NCI-H774 (cell line): Measurements from ENCODE around the gene SLC15A2.
"Not testable (repeated sequence)": the region's sequence is repeated elsewhere in the genome, so short reads cannot be mapped to it uniquely, and the experiment has no call there.

Source experiments
- DNase-seq: peaks from one replicate; lab custom pipeline; 2025; lab: John Stamatoyannopoulos, UW

SLC15A2 gene, protein sequence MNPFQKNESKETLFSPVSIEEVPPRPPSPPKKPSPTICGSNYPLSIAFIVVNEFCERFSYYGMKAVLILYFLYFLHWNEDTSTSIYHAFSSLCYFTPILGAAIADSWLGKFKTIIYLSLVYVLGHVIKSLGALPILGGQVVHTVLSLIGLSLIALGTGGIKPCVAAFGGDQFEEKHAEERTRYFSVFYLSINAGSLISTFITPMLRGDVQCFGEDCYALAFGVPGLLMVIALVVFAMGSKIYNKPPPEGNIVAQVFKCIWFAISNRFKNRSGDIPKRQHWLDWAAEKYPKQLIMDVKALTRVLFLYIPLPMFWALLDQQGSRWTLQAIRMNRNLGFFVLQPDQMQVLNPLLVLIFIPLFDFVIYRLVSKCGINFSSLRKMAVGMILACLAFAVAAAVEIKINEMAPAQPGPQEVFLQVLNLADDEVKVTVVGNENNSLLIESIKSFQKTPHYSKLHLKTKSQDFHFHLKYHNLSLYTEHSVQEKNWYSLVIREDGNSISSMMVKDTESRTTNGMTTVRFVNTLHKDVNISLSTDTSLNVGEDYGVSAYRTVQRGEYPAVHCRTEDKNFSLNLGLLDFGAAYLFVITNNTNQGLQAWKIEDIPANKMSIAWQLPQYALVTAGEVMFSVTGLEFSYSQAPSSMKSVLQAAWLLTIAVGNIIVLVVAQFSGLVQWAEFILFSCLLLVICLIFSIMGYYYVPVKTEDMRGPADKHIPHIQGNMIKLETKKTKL

DNA sequence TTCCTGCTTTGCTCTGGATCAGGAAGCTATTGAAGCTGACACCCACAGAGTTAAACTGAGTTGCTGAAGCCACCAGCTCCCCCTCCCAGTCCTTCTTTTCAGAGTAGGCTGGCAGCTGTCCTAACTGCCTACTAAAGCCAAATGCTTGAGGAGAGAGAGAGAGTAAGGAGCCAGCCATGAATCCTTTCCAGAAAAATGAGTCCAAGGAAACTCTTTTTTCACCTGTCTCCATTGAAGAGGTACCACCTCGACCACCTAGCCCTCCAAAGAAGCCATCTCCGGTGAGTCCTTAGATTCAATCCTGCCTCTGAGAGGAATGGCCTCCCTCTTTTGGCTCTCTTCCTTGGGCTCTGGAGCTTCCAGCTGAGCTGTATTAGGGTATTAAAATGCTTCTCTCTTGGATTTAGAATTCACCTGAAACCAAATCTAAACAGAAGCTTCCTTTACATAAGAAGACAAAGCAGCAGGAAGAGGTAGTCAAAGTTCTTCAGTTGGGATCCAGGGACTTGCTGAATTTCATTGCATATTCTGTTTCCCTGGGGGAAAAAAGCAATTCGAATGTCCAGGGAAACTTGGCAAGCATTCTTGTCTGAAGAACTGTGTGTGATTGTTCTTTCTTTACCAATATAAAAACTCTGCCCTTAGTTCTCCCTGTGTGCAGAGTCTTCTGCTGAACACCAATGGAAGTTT lies at the start of gene SLC15A2:
TSS of gene SLC15A2 (plus strand) at position 101 of the 690 bp plus-strand sequence. CDS start at position 177, 76 bp downstream.
- no peak for DNase-seq

DNA sequence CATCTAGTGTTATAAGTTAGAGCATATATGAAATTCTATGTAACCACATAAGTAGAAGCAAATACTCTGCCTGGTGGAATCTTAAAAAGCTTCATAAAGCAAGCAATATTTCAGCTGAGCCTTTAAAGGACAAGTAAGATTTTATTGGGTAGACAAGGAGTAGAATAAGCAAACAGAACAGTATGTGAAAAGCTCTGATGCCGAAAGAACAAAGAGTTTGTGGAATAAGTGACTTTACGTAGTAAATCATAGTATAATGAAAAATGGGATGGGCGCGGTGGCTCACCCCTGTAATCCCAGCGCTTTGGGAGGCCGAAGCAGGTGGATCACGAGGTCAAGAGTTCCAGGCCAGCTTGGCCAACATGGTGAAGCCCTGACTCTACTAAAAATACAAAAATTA lies 49.3 kb upstream of the SLC15A2 start:
- no peak for DNase-seq

DNA sequence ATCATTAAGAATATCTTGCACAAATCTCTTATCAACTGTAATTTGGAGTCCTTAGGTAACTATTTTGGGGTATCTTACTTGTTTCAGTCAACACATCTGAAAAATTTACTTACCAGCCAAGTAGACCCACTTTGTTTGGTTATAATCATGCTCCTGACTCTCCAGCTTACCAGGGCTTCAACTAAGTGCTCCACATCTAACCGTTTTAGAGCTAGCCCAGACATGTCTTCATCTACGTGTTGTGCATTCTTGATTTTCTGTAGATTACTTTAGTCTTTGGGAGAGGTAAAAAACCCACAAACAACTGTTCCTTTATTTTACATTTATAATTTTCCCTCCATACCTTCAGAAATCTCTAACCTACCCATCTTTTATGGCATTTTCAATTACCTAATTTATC lies 41.9 kb upstream of the SLC15A2 start:
- no peak for DNase-seq

DNA sequence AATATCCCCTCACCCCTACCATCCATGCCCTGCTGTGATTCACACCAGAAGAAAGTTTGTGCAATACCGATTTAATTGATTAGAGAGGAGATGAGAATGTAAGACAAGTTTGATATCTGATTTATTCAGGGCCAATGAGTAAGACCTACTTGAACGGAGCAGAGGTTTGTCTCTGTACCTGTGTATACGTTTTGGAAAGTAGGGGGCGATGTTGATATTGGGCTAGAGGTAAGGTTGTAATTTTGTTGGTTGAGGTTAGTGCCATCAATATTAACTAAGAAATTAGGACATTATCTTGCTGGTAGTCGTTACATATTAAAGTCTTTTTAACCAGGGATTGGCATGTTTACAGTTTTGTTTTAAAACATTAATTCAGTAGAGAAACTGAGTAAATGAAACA lies 38.6 kb upstream of the SLC15A2 start:
- DNase-seq: no peak

DNA sequence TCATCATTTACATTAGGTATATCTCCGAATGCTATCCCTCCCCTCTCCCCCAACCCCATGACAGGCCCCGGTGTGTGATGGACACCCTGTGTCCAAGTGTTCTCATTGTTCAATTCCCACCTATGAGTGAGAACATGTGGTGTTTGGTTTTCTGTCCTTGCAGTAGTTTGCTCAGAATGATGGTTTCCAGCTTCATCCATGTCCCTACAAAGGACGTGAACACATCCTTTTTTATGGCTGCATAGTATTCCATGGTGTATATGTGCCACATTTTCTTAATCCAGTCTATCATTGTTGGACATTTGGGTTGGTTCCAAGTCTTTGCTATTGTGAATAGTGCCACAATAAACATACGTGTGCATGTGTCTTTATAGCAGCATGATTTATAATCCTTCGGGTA lies 36.4 kb upstream of the SLC15A2 start:
- DNase-seq: not testable (repeated sequence)

DNA sequence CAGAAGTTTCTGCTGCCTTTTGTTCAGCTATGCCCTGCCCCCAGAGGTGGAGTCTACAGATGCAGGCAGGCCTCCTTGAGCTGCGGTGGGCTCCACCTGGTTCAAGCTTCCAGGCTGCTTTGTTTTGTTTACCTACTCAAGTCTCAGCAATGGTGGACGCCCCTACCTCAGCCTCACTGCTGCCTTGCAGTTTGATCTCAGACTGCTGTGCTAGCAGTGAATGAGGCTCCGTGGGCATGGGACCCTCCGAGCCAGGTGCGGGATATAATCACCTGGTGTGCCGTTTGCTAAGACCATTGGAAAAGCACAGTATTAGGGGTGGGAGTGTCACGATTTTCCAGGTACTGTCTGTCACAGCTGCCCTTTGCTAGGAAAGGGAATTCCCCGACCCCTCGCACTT lies 31.0 kb upstream of the SLC15A2 start:
- DNase-seq: not testable (repeated sequence)

DNA sequence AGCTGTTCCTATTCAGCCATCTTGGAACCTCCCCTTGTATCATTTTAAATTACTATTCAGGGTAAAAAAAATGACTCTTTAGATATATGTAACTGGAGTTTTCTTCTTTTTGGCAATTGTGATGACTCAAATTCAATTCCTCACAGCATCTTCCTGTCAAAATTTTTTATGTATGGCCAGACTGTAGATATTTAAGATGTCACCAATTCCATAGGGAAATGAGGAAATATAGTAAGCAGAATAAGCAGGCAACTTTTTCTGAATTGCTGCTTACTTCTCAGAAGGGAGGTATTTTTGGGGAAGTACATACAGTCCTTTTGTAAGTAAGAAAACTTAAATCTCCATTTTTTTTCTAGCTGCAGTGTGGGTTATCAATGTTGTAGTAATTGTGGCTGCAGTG lies 30.4 kb upstream of the SLC15A2 start:
- DNase-seq: no peak

DNA sequence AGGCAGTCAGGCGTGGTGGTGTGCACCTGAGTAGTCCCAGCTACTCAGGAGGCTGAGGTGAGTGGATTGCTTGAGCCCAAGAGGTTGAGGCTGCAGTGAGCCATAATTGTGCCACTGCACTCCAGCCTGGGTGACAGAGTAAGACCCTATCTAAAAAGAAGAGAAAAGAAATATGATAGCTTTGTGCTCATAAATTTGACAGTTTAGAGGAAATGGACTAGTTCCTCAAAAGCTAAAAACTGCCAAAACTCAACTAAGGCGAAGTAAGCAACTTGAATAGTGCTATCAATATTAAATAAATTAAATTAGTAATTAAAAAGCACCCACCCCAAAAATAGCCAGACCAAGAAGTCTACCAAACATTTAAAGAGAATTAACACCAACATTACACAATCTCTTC lies 24.5 kb upstream of the SLC15A2 start:
- no peak for DNase-seq

DNA sequence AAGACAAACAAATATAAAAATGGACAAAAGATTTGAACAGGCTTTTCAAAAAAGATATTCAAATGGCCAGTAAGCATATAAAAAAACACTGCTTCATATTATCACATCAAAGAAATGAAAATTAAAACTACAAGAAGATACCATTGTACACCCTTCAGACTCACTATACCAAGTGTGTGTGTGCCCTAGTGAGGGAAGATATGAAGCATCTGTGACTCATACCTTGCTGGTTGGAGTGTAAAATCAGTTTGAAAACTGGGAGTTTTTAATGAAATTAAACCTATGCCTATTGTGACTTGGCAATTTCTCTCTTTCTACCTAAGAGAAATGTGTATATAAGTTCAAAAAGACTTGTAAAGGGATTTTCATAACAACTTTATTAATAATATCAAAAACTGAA lies 23.5 kb upstream of the SLC15A2 start:
- no peak for DNase-seq

DNA sequence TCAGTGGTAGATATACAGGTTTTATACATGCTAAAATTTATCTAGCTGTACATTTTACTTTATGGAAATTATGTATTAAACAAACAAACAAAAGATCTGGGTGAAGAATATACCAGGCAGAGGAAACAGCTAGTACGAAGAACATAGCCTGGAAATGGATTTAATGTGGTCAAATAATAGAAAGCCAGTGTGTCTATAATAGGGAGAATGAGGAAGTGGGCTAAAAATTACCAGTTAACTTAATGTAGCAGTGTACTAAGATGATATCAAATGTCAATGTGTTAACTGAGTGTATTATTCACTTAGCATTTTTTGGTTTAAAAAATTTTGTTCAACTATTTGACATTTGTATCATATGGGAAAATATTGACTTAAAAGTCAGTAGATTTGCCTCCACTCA lies 22.8 kb upstream of the SLC15A2 start:
- no peak for DNase-seq

DNA sequence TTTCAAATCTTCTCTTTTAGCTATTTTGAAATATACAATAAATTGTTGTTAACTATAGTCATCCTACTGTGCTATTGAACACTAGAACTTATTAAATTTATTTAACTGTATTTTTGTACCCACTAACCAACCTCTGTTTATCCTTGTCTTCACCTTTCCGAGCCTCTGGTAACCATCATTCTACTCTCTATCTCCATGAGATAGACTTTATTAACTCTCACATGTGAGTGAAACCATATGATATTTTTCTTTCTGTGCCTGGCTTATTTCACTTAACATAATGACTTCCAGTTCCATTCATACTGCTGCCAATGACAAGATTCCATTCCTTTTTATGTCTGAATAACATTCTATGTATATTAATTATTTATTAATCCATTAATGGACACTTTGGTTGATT lies 15.8 kb upstream of the SLC15A2 start:
- DNase-seq: no peak

DNA sequence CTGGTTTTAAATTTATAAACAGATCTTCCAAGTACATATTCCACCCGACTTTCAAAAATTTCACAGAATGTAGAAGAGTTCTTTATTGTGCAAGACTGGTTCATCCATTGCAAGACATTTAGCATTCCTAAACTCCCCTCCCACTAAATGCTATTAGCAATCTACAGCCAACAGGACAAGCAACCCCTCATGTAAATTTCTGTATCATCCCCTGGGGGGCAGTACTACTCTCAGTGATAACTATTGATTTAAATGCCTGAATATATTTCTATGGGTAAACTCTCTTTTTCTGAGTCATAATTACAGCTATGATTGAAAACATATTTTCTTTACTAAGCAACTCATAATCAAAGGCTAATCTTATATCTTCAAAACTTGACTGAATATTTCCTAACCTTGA lies 10.7 kb upstream of the SLC15A2 start:
- DNase-seq: no peak

DNA sequence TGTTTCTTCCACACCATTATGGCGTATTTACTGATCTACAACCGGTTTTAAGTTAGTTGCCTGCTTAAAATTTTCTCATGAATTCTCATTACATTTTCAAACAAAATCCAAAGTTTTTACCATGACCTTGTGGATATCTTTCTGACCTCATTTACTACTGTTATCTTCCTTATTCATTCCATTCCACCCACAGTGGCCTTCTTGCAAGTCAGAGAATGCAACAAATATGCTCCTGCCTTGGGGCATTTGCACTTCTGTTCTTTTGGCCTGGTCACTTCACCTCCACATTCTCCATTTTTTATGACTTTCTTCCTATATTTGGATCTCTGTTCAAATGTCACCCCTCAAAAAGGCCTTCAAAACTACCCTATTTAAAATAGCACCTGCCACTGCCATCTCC lies 8.8 kb upstream of the SLC15A2 start:
- DNase-seq: no peak

DNA sequence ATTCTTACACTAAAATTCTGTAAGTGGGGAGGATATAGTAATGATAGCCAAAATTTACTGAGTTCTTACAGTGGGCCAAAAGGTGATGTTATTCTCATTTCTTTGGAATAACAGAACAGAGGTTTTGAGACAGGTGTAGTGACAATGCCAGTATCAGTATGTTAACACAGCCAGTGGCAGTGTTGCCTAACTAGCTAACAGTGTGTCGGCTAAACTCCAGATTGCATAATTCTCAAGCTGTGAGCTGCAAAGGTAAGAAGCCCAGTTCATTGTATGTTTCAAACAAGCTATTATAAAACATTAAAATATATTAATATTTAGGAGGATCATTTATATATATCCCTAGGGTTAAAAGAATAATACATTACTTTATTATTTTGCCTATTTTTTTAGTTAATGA lies 920 bp downstream of the SLC15A2 start:
- no peak for DNase-seq

DNA sequence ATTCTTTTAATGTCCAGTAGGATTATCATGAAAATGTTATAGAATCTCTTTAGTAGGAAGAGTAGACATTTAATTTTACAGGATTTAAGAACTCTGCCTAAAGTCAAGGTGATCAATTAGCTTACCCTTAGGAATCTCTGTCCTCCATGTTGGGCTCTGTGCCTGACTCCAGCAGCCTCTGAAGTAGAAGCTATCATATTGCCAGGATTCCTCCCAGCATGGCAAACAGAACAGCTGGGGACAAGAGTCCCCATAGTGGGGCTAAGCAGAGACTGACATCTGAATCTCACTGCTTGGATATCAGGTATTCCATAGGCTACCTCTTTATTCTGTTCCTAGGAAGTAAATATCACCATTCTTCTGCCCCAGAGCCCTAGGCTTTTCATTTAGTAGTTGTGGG lies 1.5 kb downstream of the SLC15A2 start:
- no peak for DNase-seq

DNA sequence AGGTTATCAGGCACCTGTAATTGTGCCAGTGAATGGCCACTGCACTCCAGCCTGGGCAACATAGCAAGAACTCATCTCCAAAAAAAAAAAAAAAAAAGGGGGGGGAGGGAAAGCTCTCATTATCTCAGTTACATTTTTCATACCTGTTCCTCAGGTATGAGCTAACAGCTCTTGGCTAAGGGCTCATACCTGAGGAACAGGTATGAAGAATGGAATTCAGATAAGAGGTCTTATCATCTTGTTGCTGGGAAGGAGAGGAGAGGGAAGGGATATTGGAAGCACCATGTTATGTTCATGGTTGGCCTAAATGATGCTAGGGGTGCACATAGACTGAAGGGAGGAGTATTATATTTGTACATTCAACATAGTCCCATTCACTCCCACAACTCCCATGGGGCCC lies 2.6 kb downstream of the SLC15A2 start:
- no peak for DNase-seq

DNA sequence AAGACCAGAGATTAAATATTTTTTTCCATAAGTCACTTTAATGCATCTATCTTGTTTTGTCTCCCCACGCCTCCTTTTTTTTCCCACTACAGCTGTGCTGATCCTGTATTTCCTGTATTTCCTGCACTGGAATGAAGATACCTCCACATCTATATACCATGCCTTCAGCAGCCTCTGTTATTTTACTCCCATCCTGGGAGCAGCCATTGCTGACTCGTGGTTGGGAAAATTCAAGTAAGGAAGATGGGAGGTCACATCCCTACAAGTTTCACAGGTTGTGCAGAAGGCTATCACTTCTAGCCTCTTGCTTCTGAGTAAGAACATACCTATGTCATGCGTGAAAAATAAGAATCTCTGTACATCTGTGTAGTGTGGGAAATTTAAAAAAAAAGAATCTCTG lies 3.1 kb downstream of the SLC15A2 start:
- no peak for DNase-seq

DNA sequence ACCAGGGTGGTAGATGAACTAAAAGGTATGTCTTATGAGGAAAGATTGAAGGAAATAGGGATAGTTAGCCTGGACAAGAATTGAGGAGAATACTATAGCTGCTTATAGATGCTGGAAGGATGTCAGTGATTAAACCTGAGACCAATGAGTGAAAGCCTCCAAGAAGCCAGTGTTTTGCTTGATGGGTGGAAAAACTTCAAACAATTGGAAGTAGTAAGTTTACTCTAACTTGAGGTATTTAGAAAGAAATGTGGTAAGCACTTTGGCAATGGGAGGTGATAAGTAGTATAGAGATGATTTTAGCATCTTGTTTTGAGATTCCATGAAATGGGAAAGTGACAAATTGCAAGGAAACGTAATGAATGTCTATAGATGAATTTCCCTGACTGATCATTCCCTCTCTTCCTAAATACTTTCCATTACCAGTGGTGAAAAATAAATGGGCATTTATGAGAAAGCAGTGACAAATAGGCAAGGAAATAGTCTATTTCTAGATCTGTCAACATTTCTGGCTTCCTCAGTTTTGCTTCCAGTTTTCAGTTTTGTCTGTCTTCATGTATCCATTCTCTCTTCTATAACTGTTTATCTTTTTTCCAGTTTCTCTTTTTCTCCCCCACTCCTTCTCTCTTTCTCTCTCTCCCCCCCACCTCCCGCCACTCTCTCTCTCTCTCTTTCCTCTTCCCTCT lies 19.2 kb downstream of the SLC15A2 start:
- no peak for DNase-seq

DNA sequence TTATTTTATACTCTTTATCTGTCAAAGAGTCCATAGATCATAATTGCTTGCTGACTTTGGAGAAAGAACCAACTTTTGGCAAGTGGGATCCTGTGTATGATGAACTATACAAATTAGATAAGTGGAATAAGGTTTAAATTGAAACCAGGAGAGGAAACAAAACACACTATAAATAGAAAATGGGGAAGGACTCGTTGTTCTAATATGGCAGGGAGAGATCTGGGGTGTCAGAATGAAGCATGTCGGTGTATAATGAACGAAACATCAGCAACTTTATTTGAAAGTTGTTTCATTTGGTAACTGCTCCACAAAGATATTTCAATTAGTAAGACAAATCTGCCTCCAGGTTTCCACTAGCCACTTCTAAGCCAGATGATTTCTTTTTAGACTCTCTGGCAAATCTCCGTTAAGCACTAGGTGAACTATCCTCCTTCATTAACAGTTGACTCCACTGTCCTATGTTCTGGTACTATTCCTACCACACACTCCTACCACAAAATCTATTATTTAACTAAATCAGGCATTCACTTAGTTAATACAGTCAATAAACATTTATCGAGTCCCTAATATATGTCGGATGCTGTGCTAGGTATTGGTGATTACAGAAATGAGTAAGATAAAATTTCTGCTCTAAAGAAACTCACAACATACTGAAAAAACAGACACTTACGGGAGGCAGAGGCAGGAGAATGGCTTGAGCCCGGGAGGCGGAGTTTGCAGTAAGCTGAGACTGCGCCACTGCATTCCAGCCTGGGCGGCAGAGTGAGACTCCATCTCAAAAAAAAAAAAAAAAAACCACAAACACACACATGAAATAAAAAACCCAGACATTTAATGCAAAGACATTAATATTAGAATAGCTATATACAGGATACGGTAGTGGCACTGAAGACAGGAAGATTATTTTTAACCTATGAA lies 20.1 kb downstream of the SLC15A2 start:
- no peak for DNase-seq

DNA sequence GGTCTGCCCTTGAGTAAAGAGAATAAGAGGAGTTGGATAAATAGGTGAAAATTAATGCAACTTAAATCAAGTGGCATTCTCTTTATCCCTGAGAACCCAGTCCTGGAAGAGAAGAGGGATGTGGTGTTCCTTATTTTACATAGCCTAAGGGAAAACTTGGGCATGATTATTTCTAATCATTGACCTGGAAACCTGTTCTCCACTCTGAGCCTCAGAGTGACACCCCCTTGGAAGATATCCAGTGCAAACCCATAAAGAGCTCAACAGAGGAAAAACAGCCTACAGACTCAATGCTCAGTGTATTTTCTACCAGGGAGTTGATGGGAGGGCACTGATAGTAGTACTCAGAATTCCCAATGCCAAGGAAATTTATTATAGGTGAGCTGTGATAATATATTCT lies 22.0 kb downstream of the SLC15A2 start:
- no peak for DNase-seq

DNA sequence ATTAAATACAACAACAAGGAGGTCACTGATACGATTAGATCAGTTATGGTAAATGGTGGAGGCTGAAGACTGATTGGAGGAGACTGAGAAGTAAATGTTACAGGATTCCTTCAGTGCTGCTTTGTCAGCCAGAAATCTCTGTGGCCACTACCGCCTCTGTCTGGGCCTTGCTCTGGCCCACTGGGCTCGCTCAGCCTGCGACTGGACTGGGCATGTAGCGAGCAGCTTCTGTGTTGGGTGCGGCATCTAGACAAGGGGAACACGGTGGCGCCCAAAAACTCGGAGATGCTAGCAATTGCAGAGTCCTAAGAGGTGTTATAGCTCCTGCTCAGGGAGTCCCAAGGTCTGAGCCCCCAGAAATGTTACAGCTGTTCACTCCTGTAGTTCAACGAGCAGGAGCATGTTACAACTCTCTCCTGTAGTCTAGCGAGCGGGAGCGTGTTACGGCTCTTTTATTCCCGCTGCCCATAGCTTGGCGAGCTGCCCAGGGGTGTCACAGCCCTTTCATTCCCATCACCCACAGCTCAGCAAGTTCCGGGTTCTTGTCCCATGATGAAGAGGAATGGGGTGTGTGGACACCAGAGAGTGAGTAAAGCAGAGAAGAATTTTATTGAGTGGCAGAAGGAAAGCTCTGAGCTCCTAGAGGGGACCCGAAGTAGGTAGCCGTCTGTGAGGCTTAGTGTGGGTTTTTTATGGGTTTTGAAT lies 24.7 kb downstream of the SLC15A2 start:
- no peak for DNase-seq
